COLO829 (cell line): Measurements from ENCODE around the gene PIGL.
"Not testable (repeated sequence)": the region's sequence is repeated elsewhere in the genome, so short reads cannot be mapped to it uniquely, and the experiment has no call there.

Source experiments
- DNase-seq: peaks from one replicate; pipeline ENCODE4 v3.0.0; 2012; ENCODE audit warnings: low spot score

Gene PIGL

DNA sequence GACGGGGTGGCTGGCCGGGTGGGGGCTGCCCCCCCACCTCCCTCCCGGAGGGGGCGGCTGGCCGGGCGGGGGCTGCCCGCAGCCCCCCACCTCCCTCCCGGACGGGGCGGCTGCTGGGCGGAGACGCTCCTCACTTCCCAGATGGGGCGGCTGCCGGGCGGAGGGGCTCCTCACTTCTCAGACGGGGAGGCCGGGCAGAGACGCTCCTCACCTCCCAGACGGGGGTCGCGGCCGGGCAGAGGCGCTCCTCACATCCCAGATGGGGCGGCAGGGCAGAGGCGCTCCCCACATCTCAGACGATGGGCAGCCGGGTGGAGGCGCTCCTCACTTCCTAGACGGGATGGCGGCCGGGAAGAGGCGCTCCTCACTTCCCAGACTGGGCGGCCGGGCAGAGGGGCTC lies 95.1 kb downstream of the PIGL start:
- not testable (repeated sequence) for DNase-seq

- DNase-seq, result no peak
These were observed 96.4 kb downstream of the PIGL start for GRCh38 chr17:16313139-16314090.

GRCh38 chr17:16314189-16314588 lies 97.2 kb downstream of the PIGL start:
- no peak for DNase-seq

- no peak for DNase-seq
These were observed 97.8 kb downstream of the PIGL start for GRCh38 chr17:16314859-16315258.

DNA sequence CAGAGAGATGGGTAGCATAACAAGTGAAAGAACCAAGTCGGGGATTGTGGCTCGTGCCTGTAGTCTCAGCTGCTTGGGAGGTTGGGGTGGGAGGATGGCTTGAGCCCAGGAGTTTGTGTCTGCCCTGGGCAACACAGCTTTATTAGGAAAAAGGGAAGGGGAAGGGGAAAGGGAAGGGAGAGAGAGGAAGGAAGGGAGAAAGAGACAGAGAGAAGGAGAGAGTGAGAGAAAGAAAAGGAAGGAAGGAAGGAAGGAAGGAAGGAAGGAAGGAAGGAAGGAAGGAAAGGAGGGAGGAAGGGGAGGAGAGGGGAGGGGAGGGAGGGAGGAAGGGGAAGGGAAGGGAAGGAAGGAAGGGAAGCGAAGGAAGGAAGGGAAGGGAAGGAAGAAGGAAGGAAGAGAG lies 103.0 kb downstream of the PIGL start:
- no peak for DNase-seq

GRCh38 chr17:16322636-16323035 lies 105.6 kb downstream of the PIGL start:
- DNase-seq, result no peak

- DNase-seq, result no peak
These were observed 109.0 kb downstream of the PIGL start for GRCh38 chr17:16325964-16326363.

GRCh38 chr17:16327018-16327417 lies 110.0 kb downstream of the PIGL start:
- no peak for DNase-seq

DNA sequence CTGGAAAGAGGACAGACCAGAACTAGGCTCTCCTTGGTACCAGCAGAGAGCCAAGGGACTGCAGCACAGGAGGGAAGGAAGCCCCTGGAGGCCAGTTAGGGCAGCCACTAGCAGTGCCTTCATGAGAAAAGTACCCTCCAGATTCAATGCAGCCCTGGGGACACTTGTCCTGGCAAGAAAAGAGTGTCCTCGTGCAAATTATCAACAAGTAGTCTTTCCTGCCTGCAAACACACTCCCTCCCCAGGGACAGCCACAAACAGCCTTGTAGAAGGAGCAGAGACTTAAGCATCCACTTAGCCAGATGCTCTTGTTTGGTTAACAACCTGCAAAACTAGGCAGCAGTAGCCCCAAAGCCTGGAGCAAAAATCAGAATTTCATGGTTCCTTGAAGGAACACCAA lies 112.0 kb downstream of the PIGL start:
- DNase-seq, result no peak

DNA sequence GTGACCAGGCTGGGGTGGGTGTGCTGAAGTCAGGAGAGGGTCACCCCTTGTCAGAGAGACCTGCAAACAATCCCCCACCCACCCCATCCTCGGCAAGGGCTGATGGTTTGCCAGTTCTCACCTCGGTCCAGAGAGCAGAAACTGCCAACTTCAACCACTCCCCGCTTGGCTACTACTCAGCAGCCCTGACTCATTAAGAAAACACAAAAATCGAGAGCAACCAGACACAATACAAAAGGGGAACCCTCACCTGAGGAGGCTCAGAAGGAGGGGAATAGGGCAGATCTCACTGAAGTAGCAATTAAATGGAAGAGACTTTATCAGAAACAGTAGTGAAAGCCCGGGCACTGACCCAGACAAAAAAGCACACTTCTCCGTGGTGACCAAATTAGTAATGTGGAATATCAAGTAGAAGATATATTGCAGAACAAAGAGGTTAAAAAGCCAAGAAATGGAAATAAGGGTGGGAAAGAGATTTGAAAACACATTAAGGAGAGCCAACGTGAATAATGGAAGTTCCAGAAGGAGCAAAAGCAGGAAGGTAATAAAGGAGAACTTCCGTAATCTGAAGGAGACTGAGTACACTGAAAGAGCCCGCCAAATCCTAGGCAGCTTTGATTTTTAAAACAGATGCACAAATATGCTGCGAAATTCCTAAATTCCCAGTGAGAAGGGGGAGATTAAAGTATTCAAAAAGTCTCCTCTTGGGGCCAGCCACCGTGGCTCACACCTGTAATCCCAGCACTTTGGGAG lies 112.7 kb downstream of the PIGL start:
- DNase-seq, result no peak

DNA sequence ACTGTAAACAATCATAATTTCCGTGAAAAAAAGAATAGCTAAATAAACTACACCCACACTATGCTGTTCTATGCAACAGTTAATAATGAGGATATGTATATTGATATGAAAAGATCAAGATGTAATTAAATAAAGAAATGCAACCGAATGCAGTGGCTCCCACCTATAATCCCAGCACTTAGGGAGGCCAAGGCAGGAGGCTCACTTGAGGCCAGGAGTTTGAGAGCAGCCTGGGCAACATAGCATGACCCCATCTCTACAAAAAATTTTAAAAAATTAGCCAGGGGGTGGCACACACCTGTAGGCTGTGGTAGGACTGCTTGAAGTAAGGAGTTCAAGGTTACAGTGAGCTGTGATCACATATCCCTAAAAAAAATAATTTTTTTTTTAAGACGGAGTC lies 121.4 kb downstream of the PIGL start:
- no peak for DNase-seq

- DNase-seq, result no peak
These were observed 122.4 kb downstream of the PIGL start for GRCh38 chr17:16339402-16339801.

GRCh38 chr17:16339959-16340358 lies 122.9 kb downstream of the PIGL start:
- DNase-seq, result no peak

GRCh38 chr17:16342979-16343378 lies 126.0 kb downstream of the PIGL start:
- no peak for DNase-seq

DNA sequence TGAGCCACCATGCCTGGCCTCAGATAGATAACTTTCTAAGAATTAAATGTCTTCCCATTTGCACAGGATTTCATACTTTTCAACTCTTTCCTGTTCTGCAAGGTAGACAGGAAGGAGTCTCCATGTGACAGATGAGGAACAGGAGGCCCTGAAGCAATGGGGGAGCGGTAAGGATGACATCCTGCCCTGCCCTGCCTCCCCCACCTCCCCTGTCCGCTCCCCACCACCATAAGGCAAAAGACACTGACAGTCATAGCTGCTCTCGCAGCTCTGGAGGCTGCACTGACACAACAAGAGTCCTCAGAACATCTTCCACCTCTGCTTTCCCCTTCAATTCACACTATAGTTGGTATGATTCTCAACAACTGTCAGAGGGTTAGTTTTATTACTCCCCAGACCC lies 126.6 kb downstream of the PIGL start:
- no peak for DNase-seq

GRCh38 chr17:16345565-16345964 lies 128.6 kb downstream of the PIGL start:
- DNase-seq, result no peak

DNA sequence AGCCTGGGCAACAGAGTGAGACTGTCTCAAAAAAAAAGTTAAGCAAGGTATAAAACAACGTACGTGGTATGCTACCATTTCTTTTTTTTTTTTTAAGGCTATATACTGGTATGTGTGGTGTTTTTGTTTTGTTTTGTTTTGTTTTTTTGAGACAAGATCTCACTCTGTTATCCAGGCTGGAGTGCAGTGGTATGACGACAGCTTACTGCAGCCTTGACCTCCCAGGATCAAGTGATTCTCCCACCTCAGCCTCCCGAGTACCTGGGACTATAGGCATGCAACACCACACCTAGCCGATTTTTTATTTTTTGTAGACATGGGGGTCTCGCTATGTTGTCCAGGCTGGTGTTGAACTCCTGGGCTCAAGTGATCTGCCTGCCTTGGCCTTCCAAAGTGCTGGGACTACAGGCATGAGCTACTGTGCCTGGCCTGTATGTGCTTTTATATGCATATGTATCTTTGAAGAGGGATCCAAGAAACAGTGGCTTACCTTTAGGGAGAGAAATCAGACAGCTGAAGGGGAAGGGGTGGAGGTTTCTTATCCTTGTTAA lies 129.8 kb downstream of the PIGL start:
- DNase-seq, result no peak

- no peak for DNase-seq
These were observed 131.6 kb downstream of the PIGL start for GRCh38 chr17:16348586-16348985.

- DNase-seq, result no peak
These were observed 132.4 kb downstream of the PIGL start for GRCh38 chr17:16349431-16349830.

GRCh38 chr17:16351831-16352230 lies 134.8 kb downstream of the PIGL start:
- DNase-seq, result no peak

GRCh38 chr17:16352303-16352666 lies 135.3 kb downstream of the PIGL start:
- no peak for DNase-seq

DNA sequence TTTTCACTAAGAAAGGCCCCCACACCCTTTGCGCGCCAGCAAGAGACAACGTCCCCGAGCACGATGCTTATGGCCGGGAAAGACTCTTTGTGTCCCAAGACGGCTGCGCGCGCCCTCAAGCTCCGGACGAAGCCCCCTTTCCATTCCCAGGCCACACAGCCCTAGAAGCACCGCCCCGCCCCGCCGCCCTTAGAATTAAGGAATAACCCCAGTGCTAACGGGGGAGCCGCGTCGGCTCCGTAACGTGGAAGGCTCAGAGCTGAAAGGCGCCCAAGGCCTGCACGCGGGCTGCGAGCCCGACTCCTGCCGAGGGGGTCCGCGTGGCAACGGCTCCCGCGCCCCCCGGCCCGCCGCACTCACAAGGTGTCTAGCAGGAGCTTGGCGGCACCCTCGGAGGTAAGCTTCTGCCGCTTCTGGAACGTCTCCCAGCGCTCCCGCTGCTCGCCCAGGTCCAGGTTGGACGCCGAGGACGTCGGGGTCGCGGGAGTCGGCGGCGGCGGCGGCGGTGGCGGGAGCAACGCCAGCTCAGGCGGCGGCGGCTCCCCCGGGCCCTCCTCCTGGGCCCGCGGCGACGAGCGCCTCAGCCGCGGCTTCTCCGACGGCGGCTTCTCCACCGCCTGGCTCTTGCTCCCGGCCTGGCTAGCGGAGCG lies 135.8 kb downstream of the PIGL start:
- DNase-seq, result no peak
